ENCODE results near the gene PRAMEF1. TPM values are rescaled to one million over a fixed set of nuclear protein-coding genes. Genes with fewer than 3 reads are reported as not detected.
"Not testable (repeated sequence)": the region's sequence is repeated elsewhere in the genome, so short reads cannot be mapped to it uniquely, and the experiment has no call there.

PRAMEF1 gene
- total RNA-seq, 1 donor from 2014 or later: not detected

GRCh38 chr1:12774801-12775345, 16.3 kb upstream of the PRAMEF1 start:
- H3K4me1 ChIP-seq: no peaks in the 10 kb centered on the region
- DNase-seq (ENCODE audit: extremely low spot score in 2 of 2): peak in 1 of 2 donors; percentile 58
- TF ChIP-seq POLR2A (IDR thresholded peaks at IDR 0.05) (no peak), POLR2AphosphoS5 (IDR thresholded peaks at IDR 0.05; ENCODE audit: insufficient read depth in 1 of 2, low read depth in 1 of 2) (no peak), CTCF (IDR thresholded peaks at IDR 0.05) (no peak)
- H3K9me3 ChIP-seq: no peaks in the 10 kb centered on the region
- H3K36me3 ChIP-seq: no peaks in the 10 kb centered on the region
- no peak overlapping the region for H3K27ac ChIP-seq
- intact Hi-C loops (cut with DNase I): no loop called here
- no peak overlapping the region for H3K4me3 ChIP-seq
- H3K27me3 ChIP-seq: no peaks in the 10 kb centered on the region

GRCh38 chr1:12775443-12775842, 15.8 kb upstream of the PRAMEF1 start:
- no peak for TF ChIP-seq POLR2A (IDR thresholded peaks at IDR 0.05)
- no peak for TF ChIP-seq POLR2AphosphoS5 (IDR thresholded peaks at IDR 0.05; ENCODE audit: insufficient read depth in 1 of 2, low read depth in 1 of 2)
- H3K9me3 ChIP-seq: no peaks in the 10 kb centered on the region
- no peak overlapping the region for H3K27ac ChIP-seq
- intact Hi-C loops (cut with DNase I): no loop called here
- H3K36me3 ChIP-seq: no peaks in the 10 kb centered on the region
- DNase-seq (ENCODE audit: extremely low spot score in 2 of 2): peak in 1 of 2 donors; percentile 70
- no peaks in the 10 kb centered on the region for H3K27me3 ChIP-seq
- no peak overlapping the region for H3K4me3 ChIP-seq
- H3K4me1 ChIP-seq: no peaks in the 10 kb centered on the region

GRCh38 chr1:12776801-12777557, 14.2 kb upstream of the PRAMEF1 start:
- peak in 1 of 2 donors; percentile 74 for DNase-seq (ENCODE audit: extremely low spot score in 2 of 2)
- Histone ChIP-seq H3K4me3 (no peak overlapping the region), H3K27ac (no peak overlapping the region), H3K4me1 (no peaks in the 10 kb centered on the region), H3K36me3 (no peaks in the 10 kb centered on the region), H3K27me3 (no peaks in the 10 kb centered on the region), H3K9me3 (no peaks in the 10 kb centered on the region)
- intact Hi-C loops (cut with DNase I): loop anchor here (1.0 kb wide), 1 partner anchor 15 kb away; no protein-coding TSS in a partner anchor
- TF ChIP-seq CTCF (IDR thresholded peaks at IDR 0.05) (no peak), POLR2AphosphoS5 (IDR thresholded peaks at IDR 0.05; ENCODE audit: insufficient read depth in 1 of 2, low read depth in 1 of 2) (no peak), POLR2A (IDR thresholded peaks at IDR 0.05) (no peak)

- DNase-seq (ENCODE audit: extremely low spot score in 2 of 2): peak in 1 of 2 donors; percentile 72
- no peaks in the 10 kb centered on the region for H3K27me3 ChIP-seq
- H3K36me3 ChIP-seq: no peaks in the 10 kb centered on the region
- intact Hi-C loops (cut with DNase I): no loop called here
- H3K4me1 ChIP-seq: no peaks in the 10 kb centered on the region
- no peaks in the 10 kb centered on the region for H3K9me3 ChIP-seq
- no peak overlapping the region for H3K4me3 ChIP-seq
- H3K27ac ChIP-seq: no peak overlapping the region
- no peak for TF ChIP-seq CTCF (IDR thresholded peaks at IDR 0.05)
- no peak for TF ChIP-seq POLR2AphosphoS5 (IDR thresholded peaks at IDR 0.05; ENCODE audit: insufficient read depth in 1 of 2, low read depth in 1 of 2)
- no peak for TF ChIP-seq POLR2A (IDR thresholded peaks at IDR 0.05)
These were observed 13.1 kb upstream of the PRAMEF1 start for GRCh38 chr1:12778061-12778460.

GRCh38 chr1:12778907-12779306, 12.3 kb upstream of the PRAMEF1 start:
- no peak overlapping the region for H3K4me3 ChIP-seq
- H3K27ac ChIP-seq: no peak overlapping the region
- no peaks in the 10 kb centered on the region for H3K4me1 ChIP-seq
- peak in 1 of 2 donors; percentile 58 for DNase-seq (ENCODE audit: extremely low spot score in 2 of 2)
- H3K36me3 ChIP-seq: no peaks in the 10 kb centered on the region
- intact Hi-C loops (cut with DNase I): no loop called here
- TF ChIP-seq POLR2A (IDR thresholded peaks at IDR 0.05) (no peak), CTCF (IDR thresholded peaks at IDR 0.05) (no peak), POLR2AphosphoS5 (IDR thresholded peaks at IDR 0.05; ENCODE audit: insufficient read depth in 1 of 2, low read depth in 1 of 2) (no peak)
- no peaks in the 10 kb centered on the region for H3K27me3 ChIP-seq
- H3K9me3 ChIP-seq: no peaks in the 10 kb centered on the region

- H3K27me3 ChIP-seq; H3K36me3 ChIP-seq; H3K4me1 ChIP-seq; H3K9me3 ChIP-seq; intact Hi-C loops (cut with DNase I); H3K27ac ChIP-seq; H3K4me3 ChIP-seq; DNase-seq (ENCODE audit: extremely low spot score in 2 of 2): not testable (repeated sequence)
These were observed 9.7 kb upstream of the PRAMEF1 start for GRCh38 chr1:12781488-12781887.

- H3K27me3 ChIP-seq; H3K4me1 ChIP-seq; H3K36me3 ChIP-seq; H3K27ac ChIP-seq; DNase-seq (ENCODE audit: extremely low spot score in 2 of 2); H3K9me3 ChIP-seq; H3K4me3 ChIP-seq; intact Hi-C loops (cut with DNase I): not testable (repeated sequence)
These were observed 7.4 kb upstream of the PRAMEF1 start for GRCh38 chr1:12783783-12784182.

- H3K36me3 ChIP-seq; H3K4me1 ChIP-seq; DNase-seq (ENCODE audit: extremely low spot score in 2 of 2); H3K27me3 ChIP-seq; H3K9me3 ChIP-seq; intact Hi-C loops (cut with DNase I); H3K4me3 ChIP-seq; H3K27ac ChIP-seq: not testable (repeated sequence)
These were observed 6.5 kb upstream of the PRAMEF1 start for GRCh38 chr1:12784729-12785128.
